Activated T-helper 1 cell treated with anti-CD3 and anti-CD28 coated beads, Interleukin-12 subunit alpha, Interleukin-12 subunit beta, Interleukin-2, Interleukin-4 antibody, amounts not matched to agents 30 ng/mL and 10 ng/mL and 1 ng/mL, durations not matched to agents 14 hours and 24 hours and 36 hours (primary cell): ENCODE results near the gene HOXD12. TPM values are rescaled to one million over a fixed set of nuclear protein-coding genes. Genes with fewer than 3 reads are reported as not detected.

Source experiments
- DNase-seq: peaks from one replicate; pipeline ENCODE4 v3.0.0; 2021; ENCODE audit warnings: low spot score
- H3K27ac Mint-ChIP-seq: one replicate; pipeline ENCODE4 v1.8.0; 2021; ENCODE audit warnings: mild to moderate bottlenecking, mixed read lengths
- H3K27me3 Mint-ChIP-seq: one replicate; pipeline ENCODE4 v1.8.0; 2022; ENCODE audit warnings: mild to moderate bottlenecking, moderate library complexity, mixed read lengths; ENCODE audit not compliant: insufficient read depth
- H3K36me3 Mint-ChIP-seq: one replicate; pipeline ENCODE4 v1.8.0; 2021; ENCODE audit warnings: low read depth, mixed read lengths
- H3K4me1 Mint-ChIP-seq: one replicate; pipeline ENCODE4 v1.8.0; 2021; ENCODE audit warnings: low read depth, mixed read lengths
- H3K4me3 Mint-ChIP-seq: one replicate; pipeline ENCODE4 v1.8.0; 2021; ENCODE audit warnings: mild to moderate bottlenecking, moderate library complexity, mixed read lengths
- H3K9me3 Mint-ChIP-seq: one replicate; pipeline ENCODE4 v1.8.0; 2021; ENCODE audit warnings: mixed read lengths
- intact Hi-C: fragments of 100-400 bp; cut with micrococcal nuclease; formaldehyde crosslinking; loops from one replicate; pipeline ENCODE4 v1.15.1; 2024
- total RNA-seq: library from RNA; stranded (reverse); gene quantifications from 2 replicates; pipeline ENCODE4 v1.2.3, GENCODE V29; 2022

HOXD12 gene
- not detected in 2 replicates for total RNA-seq

- intact Hi-C loops: no loop called here
- peaks cover 10% of the 10 kb centered on the region for H3K4me1 Mint-ChIP-seq
- peaks cover 89% of the 10 kb centered on the region for H3K27me3 Mint-ChIP-seq
- no peaks in the 10 kb centered on the region for H3K9me3 Mint-ChIP-seq
- no peaks in the 10 kb centered on the region for H3K36me3 Mint-ChIP-seq
- H3K27ac Mint-ChIP-seq: peak within 1 kb of the TSS; percentile 34
- no peak for DNase-seq
- no peak within 1 kb of the TSS for H3K4me3 Mint-ChIP-seq
Measured at GRCh38 chr2:176099728-176100546, at the start of gene HOXD12. Gene HOXD12 (plus strand): TSS chr2:176099795. CDS start chr2:176099802, 7 bp downstream.

GRCh38 chr2:176056406-176056805, 43.2 kb upstream of the HOXD12 start:
- H3K27me3 Mint-ChIP-seq: peaks cover 20% of the 10 kb centered on the region
- H3K4me3 Mint-ChIP-seq: no peak overlapping the region
- intact Hi-C loops: no loop called here

GRCh38 chr2:176063958-176064357, 35.6 kb upstream of the HOXD12 start:
- DNase-seq: no peak
- Mint-ChIP-seq H3K27ac (no peak overlapping the region), H3K36me3 (no peaks in the 10 kb centered on the region), H3K4me3 (no peak overlapping the region), H3K27me3 (peaks cover 70% of the 10 kb centered on the region), H3K4me1 (peaks cover 10% of the 10 kb centered on the region), H3K9me3 (no peaks in the 10 kb centered on the region)
- intact Hi-C loops: loop anchor here (10.0 kb wide), 2 partner anchors 571 to 699 kb away; no protein-coding TSS in a partner anchor

More at GRCh38 chr2:176056406-176056805, 43.2 kb upstream of the HOXD12 start:
- Mint-ChIP-seq H3K36me3 (no peaks in the 10 kb centered on the region), H3K4me1 (no peaks in the 10 kb centered on the region), H3K9me3 (no peaks in the 10 kb centered on the region), H3K27ac (no peak overlapping the region)
- no peak for DNase-seq

GRCh38 chr2:176066645-176067588, 32.7 kb upstream of the HOXD12 start:
- Mint-ChIP-seq H3K9me3 (no peaks in the 10 kb centered on the region), H3K4me3 (no peak overlapping the region), H3K36me3 (no peaks in the 10 kb centered on the region), H3K4me1 (peaks cover 10% of the 10 kb centered on the region), H3K27ac (no peak overlapping the region), H3K27me3 (peaks cover 81% of the 10 kb centered on the region)
- intact Hi-C loops: loop anchor here (10.0 kb wide), 2 partner anchors 568 to 702 kb away; no protein-coding TSS in a partner anchor
- DNase-seq: no peak

GRCh38 chr2:176067589-176068418, 31.8 kb upstream of the HOXD12 start:
- H3K4me3 Mint-ChIP-seq: no peak overlapping the region
- no peak overlapping the region for H3K27ac Mint-ChIP-seq
- H3K27me3 Mint-ChIP-seq: peaks cover 82% of the 10 kb centered on the region
- DNase-seq: no peak
- no peaks in the 10 kb centered on the region for H3K36me3 Mint-ChIP-seq
- peaks cover 10% of the 10 kb centered on the region for H3K4me1 Mint-ChIP-seq
- no peaks in the 10 kb centered on the region for H3K9me3 Mint-ChIP-seq
- intact Hi-C loops: loop anchor here (10.0 kb wide), 2 partner anchors 567 to 703 kb away; no protein-coding TSS in a partner anchor

- no peak for DNase-seq
- no peaks in the 10 kb centered on the region for H3K9me3 Mint-ChIP-seq
- no peak overlapping the region for H3K27ac Mint-ChIP-seq
- intact Hi-C loops: loop anchor here (10.0 kb wide), 2 partner anchors 566 to 704 kb away; no protein-coding TSS in a partner anchor
- H3K4me1 Mint-ChIP-seq: peaks cover 10% of the 10 kb centered on the region
- peaks cover 87% of the 10 kb centered on the region for H3K27me3 Mint-ChIP-seq
- H3K4me3 Mint-ChIP-seq: no peak overlapping the region
- no peaks in the 10 kb centered on the region for H3K36me3 Mint-ChIP-seq
Measured at GRCh38 chr2:176068419-176068832, 31.2 kb upstream of the HOXD12 start.

GRCh38 chr2:176071330-176072291, 28.0 kb upstream of the HOXD12 start:
- intact Hi-C loops: no loop called here
- H3K27me3 Mint-ChIP-seq: peaks cover 82% of the 10 kb centered on the region
- peaks cover 5% of the 10 kb centered on the region for H3K4me1 Mint-ChIP-seq
- H3K27ac Mint-ChIP-seq: no peak overlapping the region
- H3K36me3 Mint-ChIP-seq: no peaks in the 10 kb centered on the region
- no peak overlapping the region for H3K4me3 Mint-ChIP-seq
- no peaks in the 10 kb centered on the region for H3K9me3 Mint-ChIP-seq
- no peak for DNase-seq

GRCh38 chr2:176072292-176072669, 27.3 kb upstream of the HOXD12 start:
- DNase-seq: no peak
- Mint-ChIP-seq H3K4me1 (peaks cover 5% of the 10 kb centered on the region), H3K27ac (no peak overlapping the region), H3K27me3 (peaks cover 81% of the 10 kb centered on the region), H3K4me3 (no peak overlapping the region), H3K9me3 (no peaks in the 10 kb centered on the region), H3K36me3 (no peaks in the 10 kb centered on the region)
- intact Hi-C loops: no loop called here

GRCh38 chr2:176072951-176073904, 26.4 kb upstream of the HOXD12 start:
- Mint-ChIP-seq H3K27me3 (peaks cover 77% of the 10 kb centered on the region), H3K4me1 (peaks cover 5% of the 10 kb centered on the region), H3K9me3 (no peaks in the 10 kb centered on the region), H3K4me3 (no peak overlapping the region), H3K36me3 (no peaks in the 10 kb centered on the region), H3K27ac (no peak overlapping the region)
- DNase-seq: no peak
- intact Hi-C loops: no loop called here

- intact Hi-C loops: no loop called here
- H3K4me3 Mint-ChIP-seq: no peak overlapping the region
- H3K36me3 Mint-ChIP-seq: peaks cover 3% of the 10 kb centered on the region
- DNase-seq: no peak
- no peaks in the 10 kb centered on the region for H3K4me1 Mint-ChIP-seq
- H3K9me3 Mint-ChIP-seq: peaks cover 4% of the 10 kb centered on the region
- H3K27ac Mint-ChIP-seq: no peak overlapping the region
- peaks cover 77% of the 10 kb centered on the region for H3K27me3 Mint-ChIP-seq
Measured at GRCh38 chr2:176074919-176075425, 24.6 kb upstream of the HOXD12 start.
